A549 (cell line): ENCODE results near the gene MGMT. TPM values are rescaled to one million over a fixed set of nuclear protein-coding genes. Genes with fewer than 3 reads are reported as not detected.

Experiments
- ATAC-seq, 2 experiments: fragments of 200-7000 bp in 1 of 2; fragments of >200 bp in 1 of 2; cut with Nextera tagmentation in 1 of 2; cut with Tn5 transposase in 1 of 2; 3 replicates each; pipeline versions ENCODE4 v1.8.0 to v1.9.1; 2018 to 2020; ENCODE audit warnings: mild to moderate bottlenecking in 1 of 2, moderate library complexity in 1 of 2
- CTCF ChIA-PET: fragments of 300-600 bp; sonication (Branson Sonifier 250); formaldehyde crosslinking; extraction: SDS; loops from one replicate; lab custom pipeline; 2021; ENCODE audit warnings: antibody characterized with exemption, inconsistent platforms; lab: Yijun Ruan, JAX
- POLR2A ChIA-PET: fragments of 350-600 bp; formaldehyde crosslinking; extraction: SDS; loops from one replicate; lab custom pipeline; 2021; ENCODE audit warnings: antibody characterized with exemption, inconsistent platforms; lab: Yijun Ruan, JAX
- DNase-seq, 2 experiments: peaks; one replicate each; pipeline versions ENCODE4 v3.0.0 to v3.0.0-alpha.2; 2011 to 2016; ENCODE audit warnings: low read depth in 1 of 2, low spot score in 1 of 2
- FAIRE-seq: peaks from 2 replicates; lab custom pipeline; 2011; peaks lifted over from hg19 to GRCh38; lab: Jason Lieb, UNC
- H3K27ac ChIP-seq, 2 experiments: fragments of >200 bp; sonication (Bioruptor Twin); formaldehyde crosslinking; 3 replicates each; pipeline ENCODE4 v1.5.1; 2016 to 2017
- H3K4me1 ChIP-seq: fragments of >200 bp; sonication (Bioruptor Twin); formaldehyde crosslinking; 3 replicates; pipeline ENCODE4 v1.6.1; 2016
- H3K4me2 ChIP-seq: fragments of >200 bp; sonication (Bioruptor Twin); formaldehyde crosslinking; 3 replicates; pipeline ENCODE4 v1.6.1; 2016
- H3K4me3 ChIP-seq: fragments of >200 bp; sonication (Bioruptor Twin); formaldehyde crosslinking; 3 replicates; pipeline ENCODE4 v1.5.1; 2016
- H3K9me3 ChIP-seq: fragments of >200 bp; sonication (Bioruptor Twin); formaldehyde crosslinking; 3 replicates; pipeline ENCODE4 v1.6.1; 2016
- BHLHE40 ChIP-seq: IDR thresholded peaks from 2 replicates; pipeline ENCODE4 v1.6.1; 2012; ENCODE audit warnings: low read depth, low read length, inconsistent platforms
- EHF ChIP-seq: fragments of 250-450 bp; sonication (Bioruptor Pico); IDR thresholded peaks from 2 replicates; pipeline ENCODE4 v1.5.0; 2020; ENCODE audit warnings: mild to moderate bottlenecking
- HOXB13 ChIP-seq: fragments of 250-450 bp; sonication (Bioruptor Pico); IDR thresholded peaks from 2 replicates; pipeline ENCODE4 v1.5.0; 2020; ENCODE audit warnings: low read depth, mild to moderate bottlenecking, moderate library complexity
- JUN ChIP-seq, 2 experiments: fragments of >200 bp; sonication (Bioruptor Twin); formaldehyde crosslinking; IDR thresholded peaks; 2 replicates in 1 of 2; 3 replicates in 1 of 2; pipeline ENCODE4 v1.6.1; 2016 to 2017
- JUNB ChIP-seq: fragments of >200 bp; sonication (Bioruptor Twin); formaldehyde crosslinking; IDR thresholded peaks from 2 replicates; pipeline ENCODE4 v1.6.1; 2016
- KDM1A ChIP-seq: fragments of 200-600 bp; sonication (generic); IDR thresholded peaks from 2 replicates; pipeline ENCODE4 v1.6.1; 2016; ENCODE audit warnings: low read depth, mild to moderate bottlenecking
- MAFK ChIP-seq: fragments of 450-650 bp; IDR thresholded peaks from 2 replicates; pipeline ENCODE4 v1.6.1; 2014; ENCODE audit not compliant: partially characterized antibody
- MAZ ChIP-seq: fragments of 150-350 bp; IDR thresholded peaks from 2 replicates; pipeline ENCODE4 v1.6.1; 2014; ENCODE audit warnings: antibody characterized with exemption, low read depth, low read length, borderline replicate concordance
- NFE2L2 ChIP-seq: fragments of 150-350 bp; conservative IDR thresholded peaks from 2 replicates; pipeline ENCODE4 v1.6.1; 2014; ENCODE audit warnings: low read length
- NPAS2 ChIP-seq: fragments of 250-450 bp; sonication (Bioruptor Pico); IDR thresholded peaks from 2 replicates; pipeline ENCODE4 v1.8.0; 2022; ENCODE audit warnings: mild to moderate bottlenecking, moderate library complexity, borderline replicate concordance
- RAD21 ChIP-seq, 2 experiments: fragments of >200 bp in 1 of 2; sonication (Bioruptor Twin) in 1 of 2; formaldehyde crosslinking in 1 of 2; IDR thresholded peaks in 1 of 2; conservative IDR thresholded peaks in 1 of 2; 2 replicates in 1 of 2; 3 replicates in 1 of 2; pipeline ENCODE4 v1.6.1; 2012 to 2018; ENCODE audit warnings: inconsistent platforms in 1 of 2
- RARB ChIP-seq: fragments of 250-450 bp; sonication (Bioruptor Pico); IDR thresholded peaks from 2 replicates; pipeline ENCODE4 v1.8.0; 2021; ENCODE audit warnings: mild to moderate bottlenecking, moderate library complexity
- RCOR1 ChIP-seq: fragments of 150-350 bp; IDR thresholded peaks from 2 replicates; pipeline ENCODE4 v1.6.1; 2014; ENCODE audit warnings: antibody characterized with exemption, low read length, low read depth
- RFX5 ChIP-seq: fragments of 450-650 bp; IDR thresholded peaks from 2 replicates; pipeline ENCODE4 v1.7.1; 2014; ENCODE audit warnings: antibody characterized with exemption, mild to moderate bottlenecking, moderate library complexity
- RNF2 ChIP-seq: fragments of 200-600 bp; sonication (generic); IDR thresholded peaks from 2 replicates; pipeline ENCODE4 v1.6.1; 2016; ENCODE audit warnings: low read depth, mild to moderate bottlenecking, antibody characterized with exemption, moderate library complexity, borderline replicate concordance
- SREBF2 ChIP-seq: fragments of 450-650 bp; IDR thresholded peaks from 2 replicates; pipeline ENCODE4 v1.6.1; 2014; ENCODE audit warnings: mild to moderate bottlenecking, moderate library complexity
- TFCP2L1 ChIP-seq: fragments of 250-450 bp; sonication (Bioruptor Pico); IDR thresholded peaks from 2 replicates; pipeline ENCODE4 v1.5.0; 2021; ENCODE audit warnings: mild to moderate bottlenecking
- TP53 ChIP-seq: fragments of 250-450 bp; sonication (Bioruptor Pico); IDR thresholded peaks from 2 replicates; pipeline ENCODE4 v1.5.0; 2021; ENCODE audit warnings: mild to moderate bottlenecking, moderate library complexity
- ZSCAN20 ChIP-seq: fragments of 250-450 bp; sonication (Bioruptor Pico); IDR thresholded peaks from 2 replicates; pipeline ENCODE4 v1.8.0; 2022; ENCODE audit warnings: mild to moderate bottlenecking, moderate library complexity
- WGBS: methylation state at CpG from one replicate; pipeline ENCODE4 v1.1.6; 2017; ENCODE audit errors: missing lambda C conversion rate; 5-methylcytosine and 5-hydroxymethylcytosine counted together
- polyA plus RNA-seq, 4 experiments: library from polyadenylated mRNA; depleted of rRNA in 3 of 4; stranded (reverse); fragments of >200 nt; fragmentation: RNase III in 1 of 4; extraction: RNeasy Plus Mini Kit Qiagen cat#74134 plus additional on column Dnase treatment in 1 of 4; gene quantifications; 2 replicates in 3 of 4; 3 replicates in 1 of 4; pipeline ENCODE4 v1.2.3, GENCODE V29; 2011 to 2017
- TF ChIP-seq, protein P1 (sequence below): fragments of 250-450 bp; sonication (Bioruptor Pico); IDR thresholded peaks from 2 replicates; pipeline ENCODE4 v1.5.0; 2020; ENCODE audit warnings: low read depth, mild to moderate bottlenecking, moderate library complexity
- TF ChIP-seq, protein P2 (sequence below): IDR thresholded peaks from 2 replicates; pipeline ENCODE4 v1.6.1; 2012; ENCODE audit warnings: low read depth, borderline replicate concordance
- TF ChIP-seq, protein P3 (sequence below): IDR thresholded peaks from 2 replicates; pipeline ENCODE4 v1.6.1; 2012

The MGMT gene
- polyA plus RNA-seq, 2 of the 4 experiments (the other 2 are of a cell fraction) = 4.9 to 5.2 TPM

DNA sequence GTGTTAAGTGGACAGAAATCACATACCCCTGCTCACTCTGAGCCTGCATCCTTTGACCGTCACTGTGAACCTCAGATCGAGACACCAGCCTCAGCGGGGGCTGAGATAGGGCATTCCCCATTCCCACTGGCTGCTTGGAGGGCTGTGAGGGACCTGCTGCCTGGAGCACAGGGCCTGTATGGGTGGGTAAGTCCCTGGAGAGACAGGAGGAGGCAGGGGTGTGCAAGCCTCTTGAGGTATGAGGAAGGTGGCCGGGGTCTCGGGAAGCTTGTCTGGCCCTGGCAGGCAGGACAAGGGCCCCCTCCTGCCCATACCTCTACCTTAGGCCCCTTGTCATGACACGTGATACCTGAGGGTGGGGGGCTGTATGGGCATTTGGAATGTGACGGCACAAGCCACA, 187.4 kb downstream of the MGMT start:
- Histone ChIP-seq H3K9me3 (no peaks in the 10 kb centered on the region), H3K4me2 (no peak overlapping the region), H3K4me3 (no peak overlapping the region), H3K4me1 (no peaks in the 10 kb centered on the region), H3K27ac (no peak overlapping the region)
- FAIRE-seq (no peak), ATAC-seq (no peak), DNase-seq (no peak)
- 22% methylated on average over 7 of the region's 7 CpGs for WGBS
- ChIA-PET CTCF (no interaction called here), POLR2A (no interaction called here)
- TF ChIP-seq RFX5 = no peak
- TF ChIP-seq, protein P1, sequence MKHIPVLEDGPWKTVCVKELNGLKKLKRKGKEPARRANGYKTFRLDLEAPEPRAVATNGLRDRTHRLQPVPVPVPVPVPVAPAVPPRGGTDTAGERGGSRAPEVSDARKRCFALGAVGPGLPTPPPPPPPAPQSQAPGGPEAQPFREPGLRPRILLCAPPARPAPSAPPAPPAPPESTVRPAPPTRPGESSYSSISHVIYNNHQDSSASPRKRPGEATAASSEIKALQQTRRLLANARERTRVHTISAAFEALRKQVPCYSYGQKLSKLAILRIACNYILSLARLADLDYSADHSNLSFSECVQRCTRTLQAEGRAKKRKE (CRISPR knock-in tag) = no peak
- TF ChIP-seq KDM1A = no peak
- no peak for TF ChIP-seq HOXB13 (CRISPR knock-in tag)
- TF ChIP-seq BHLHE40 = no peak
- TF ChIP-seq RCOR1 = no peak
- no peak for TF ChIP-seq RARB
- no peak for TF ChIP-seq TFCP2L1
- no peak for TF ChIP-seq JUNB
- TF ChIP-seq JUN (IDR thresholded peaks at IDR 0.05) = no peak
- TF ChIP-seq NPAS2 (CRISPR knock-in tag) = no peak
- TF ChIP-seq RAD21 (conservative IDR thresholded peaks at IDR 0.05 in 1 of 2, IDR thresholded peaks at IDR 0.05 in 1 of 2) = no peak
- TF ChIP-seq MAFK = no peak
- TF ChIP-seq NFE2L2 = no peak

DNA sequence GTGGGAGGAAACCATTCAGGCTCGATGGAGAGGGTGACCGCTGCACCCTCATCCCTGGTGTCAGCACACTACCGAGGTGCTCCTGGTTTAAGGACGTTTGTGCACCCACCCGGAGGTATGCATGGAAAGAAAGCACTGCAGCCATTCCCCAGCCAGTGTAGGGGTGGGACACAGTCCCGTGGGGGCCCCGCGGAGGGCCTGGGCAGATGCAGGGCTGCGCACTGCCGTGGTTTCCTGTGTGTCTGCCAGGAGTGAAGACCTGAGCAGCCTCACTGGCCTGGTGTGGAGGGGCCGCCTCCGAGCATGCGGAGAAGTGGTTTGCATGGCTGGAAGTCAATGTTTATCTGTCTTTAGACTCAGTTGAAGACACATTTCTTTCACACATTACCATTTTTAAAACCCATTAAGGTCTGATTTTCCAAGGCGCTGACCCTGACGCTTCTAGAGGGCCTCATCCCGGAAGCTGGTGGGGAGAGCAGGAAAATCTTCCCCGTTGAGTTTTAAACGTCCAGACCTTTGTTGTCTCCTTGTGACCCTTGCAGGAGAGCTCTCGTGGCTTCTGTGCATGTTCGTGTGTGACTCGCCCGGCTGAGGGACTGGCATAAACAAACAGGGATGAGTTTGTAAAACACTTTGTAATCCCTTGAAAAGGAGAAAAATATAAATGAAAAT, 188.1 kb downstream of the MGMT start:
- ChIA-PET POLR2A (no interaction called here), CTCF (no interaction called here)
- Histone ChIP-seq H3K9me3 (no peaks in the 10 kb centered on the region), H3K4me3 (no peak overlapping the region), H3K4me1 (no peaks in the 10 kb centered on the region), H3K27ac (no peak overlapping the region), H3K4me2 (no peak overlapping the region)
- 43% methylated on average over 22 of the region's 22 CpGs for WGBS
- no peak for DNase-seq
- no peak for FAIRE-seq
- no peak for ATAC-seq
- TF ChIP-seq, protein P1 (CRISPR knock-in tag) = no peak
- no peak for TF ChIP-seq MAZ

DNA sequence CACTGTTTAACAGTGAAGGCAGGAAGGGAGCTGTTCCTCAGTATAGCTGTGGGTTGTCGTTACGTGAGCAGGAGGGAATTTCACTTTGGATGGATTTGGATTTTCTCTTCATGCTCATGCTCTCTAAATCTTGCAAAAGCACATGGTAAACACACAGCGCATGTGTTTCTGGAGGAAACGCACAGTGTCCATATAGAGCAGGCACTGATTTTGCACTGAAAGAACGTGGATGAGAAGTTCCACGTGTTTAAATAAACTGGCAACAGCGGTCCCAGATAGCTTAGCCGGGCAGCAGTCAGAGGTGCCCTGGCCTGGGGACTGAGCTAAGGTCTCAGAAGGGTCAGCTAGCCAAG, 188.6 kb downstream of the MGMT start:
- Histone ChIP-seq H3K4me1 (no peaks in the 10 kb centered on the region), H3K4me3 (no peak overlapping the region), H3K9me3 (no peaks in the 10 kb centered on the region), H3K27ac (no peak overlapping the region), H3K4me2 (no peak overlapping the region)
- DNase-seq (no peak), ATAC-seq (no peak), FAIRE-seq (no peak)
- CTCF ChIA-PET = no interaction called here
- 27% methylated on average over 8 of the region's 8 CpGs for WGBS
- TF ChIP-seq EHF = no peak
- TF ChIP-seq, protein P2, sequence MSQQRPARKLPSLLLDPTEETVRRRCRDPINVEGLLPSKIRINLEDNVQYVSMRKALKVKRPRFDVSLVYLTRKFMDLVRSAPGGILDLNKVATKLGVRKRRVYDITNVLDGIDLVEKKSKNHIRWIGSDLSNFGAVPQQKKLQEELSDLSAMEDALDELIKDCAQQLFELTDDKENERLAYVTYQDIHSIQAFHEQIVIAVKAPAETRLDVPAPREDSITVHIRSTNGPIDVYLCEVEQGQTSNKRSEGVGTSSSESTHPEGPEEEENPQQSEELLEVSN = no peak
- TF ChIP-seq, protein P1 (CRISPR knock-in tag) = no peak
- no peak for TF ChIP-seq TP53 (CRISPR knock-in tag)
- no peak for TF ChIP-seq SREBF2
- TF ChIP-seq ZSCAN20 (CRISPR knock-in tag) = no peak
- no peak for TF ChIP-seq HOXB13 (CRISPR knock-in tag)
- TF ChIP-seq, protein P3, sequence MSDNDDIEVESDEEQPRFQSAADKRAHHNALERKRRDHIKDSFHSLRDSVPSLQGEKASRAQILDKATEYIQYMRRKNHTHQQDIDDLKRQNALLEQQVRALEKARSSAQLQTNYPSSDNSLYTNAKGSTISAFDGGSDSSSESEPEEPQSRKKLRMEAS = no peak
- TF ChIP-seq RNF2 = no peak
- TF ChIP-seq MAFK = no peak
- POLR2A ChIA-PET = no interaction called here
